Middle frontal gyrus (tissue), 1 donor: ENCODE measurements around the gene POPDC3.

Experiments
- DNase-seq: peaks from one replicate; pipeline ENCODE4 v3.0.0-alpha.2; 2015; ENCODE audit warnings: low spot score; ENCODE audit errors: extremely low spot score

POPDC3 gene

DNA sequence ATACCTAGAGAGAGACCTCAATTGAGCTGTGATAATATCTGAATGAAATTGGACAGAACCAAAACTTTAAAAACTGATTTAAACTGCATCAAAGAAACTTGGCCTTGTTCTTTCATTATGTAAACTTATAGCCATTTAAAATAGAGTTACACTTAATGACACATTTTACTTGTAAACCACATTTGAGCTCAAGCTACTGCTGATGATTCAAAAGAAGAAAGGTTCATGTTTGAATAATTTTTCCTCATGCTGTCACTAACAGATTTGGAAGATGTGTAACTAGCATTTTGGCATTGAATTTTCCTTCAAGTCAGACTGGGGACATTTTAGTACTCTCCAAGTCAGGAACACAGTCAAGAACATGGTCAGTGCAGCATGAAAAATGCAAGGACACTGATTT is 26.9 kb downstream of the POPDC3 start:
- no peak for DNase-seq

- DNase-seq, result no peak
Measured at GRCh38 chr6:105151644-105152043, 28.2 kb downstream of the POPDC3 start.

- no peak for DNase-seq
Measured at GRCh38 chr6:105138141-105138540, 41.7 kb downstream of the POPDC3 start.

- DNase-seq, result no peak
Measured at GRCh38 chr6:105137388-105137787, 42.4 kb downstream of the POPDC3 start.

DNA sequence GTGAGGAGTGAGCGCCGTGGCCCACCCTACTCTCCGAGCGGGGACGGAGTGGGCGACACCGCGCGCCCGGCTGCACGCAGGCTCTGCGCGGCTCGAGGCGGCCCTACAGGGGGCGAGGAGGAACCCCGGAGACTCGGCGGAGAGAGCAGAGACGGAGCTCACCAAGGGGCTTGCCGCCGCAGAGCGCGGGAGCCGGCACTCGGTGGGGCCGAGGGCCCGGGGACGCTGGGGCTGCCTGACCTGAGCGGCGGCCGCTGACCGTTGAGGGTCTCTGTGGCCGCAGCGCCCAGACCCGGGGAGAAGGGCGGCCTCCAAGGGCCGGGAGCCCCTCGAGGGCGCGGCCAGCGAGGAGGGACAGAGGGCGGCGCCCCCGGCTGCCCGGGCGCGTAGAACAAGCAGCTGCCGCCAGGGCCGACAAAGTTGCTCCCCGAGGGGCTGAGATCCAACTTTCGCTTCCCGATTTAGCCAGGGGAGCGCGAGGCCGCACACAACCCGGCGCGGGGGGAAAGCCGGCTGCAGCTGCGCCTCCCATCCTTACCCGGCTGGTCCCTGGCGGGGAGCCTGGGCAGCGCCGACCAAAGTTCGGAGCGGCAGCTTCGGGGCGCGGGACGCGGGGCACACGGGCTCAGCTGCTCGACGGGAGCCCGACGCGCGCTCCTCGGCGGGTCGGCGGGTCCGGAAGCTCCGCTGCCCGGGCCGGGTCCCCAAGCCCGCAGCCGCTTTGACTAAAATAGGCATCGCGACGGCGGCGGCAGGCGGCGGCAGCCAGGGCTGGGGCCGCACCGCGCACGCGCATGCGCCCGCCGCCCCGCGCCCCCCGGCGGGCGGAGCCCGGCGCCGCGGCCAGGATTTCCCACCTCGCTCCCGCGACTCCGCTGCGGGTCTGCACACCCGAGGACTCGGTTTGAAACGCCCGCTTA is 43.1 kb downstream of the POPDC3 start:
- no peak for DNase-seq

DNA sequence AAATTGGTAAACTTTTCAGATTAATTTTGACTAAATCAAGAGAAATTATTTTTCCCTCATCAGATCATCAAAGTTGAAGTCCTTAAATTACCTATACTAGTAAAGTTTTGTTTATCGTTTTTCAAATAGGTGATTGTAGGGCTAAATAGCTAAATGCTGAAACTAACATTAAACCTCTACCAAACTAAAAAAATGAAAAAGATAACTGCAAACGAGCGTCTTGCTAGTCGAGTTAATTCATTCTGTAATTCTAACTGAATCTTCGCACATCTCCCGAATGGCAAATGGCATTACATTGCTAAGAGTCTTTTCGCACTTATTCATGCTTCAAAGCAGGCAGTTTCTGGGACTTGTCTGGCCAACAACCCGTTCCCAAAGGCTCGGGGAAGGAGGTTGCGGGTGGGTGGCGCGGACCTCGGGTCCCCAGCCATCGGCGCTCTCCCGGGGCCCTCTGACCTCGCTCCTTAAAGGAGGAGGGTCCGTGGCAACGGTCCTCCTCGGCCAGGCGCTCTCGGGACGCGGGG is 43.8 kb downstream of the POPDC3 start:
- DNase-seq, result no peak

GRCh38 chr6:105135056-105135455 is 44.8 kb downstream of the POPDC3 start:
- no peak for DNase-seq

DNA sequence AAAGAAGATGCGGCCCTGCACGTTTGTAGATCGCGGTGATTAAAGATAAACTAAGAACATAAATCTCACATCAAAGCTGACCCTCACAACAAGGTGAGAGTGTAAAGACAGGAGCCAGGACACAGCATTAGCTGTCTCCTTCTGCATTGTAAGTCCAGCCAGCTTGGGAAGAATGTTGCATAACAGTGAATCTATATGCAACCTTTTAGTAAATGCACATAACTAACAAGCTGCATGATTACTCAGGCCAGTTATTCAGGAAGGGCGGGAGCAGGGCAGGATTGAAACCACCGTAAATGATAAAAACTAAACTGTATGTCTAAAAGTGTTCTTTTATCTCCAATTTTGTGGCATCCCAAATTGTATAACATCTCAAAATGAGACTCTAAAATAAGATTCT is 57.1 kb downstream of the POPDC3 start:
- no peak for DNase-seq

DNA sequence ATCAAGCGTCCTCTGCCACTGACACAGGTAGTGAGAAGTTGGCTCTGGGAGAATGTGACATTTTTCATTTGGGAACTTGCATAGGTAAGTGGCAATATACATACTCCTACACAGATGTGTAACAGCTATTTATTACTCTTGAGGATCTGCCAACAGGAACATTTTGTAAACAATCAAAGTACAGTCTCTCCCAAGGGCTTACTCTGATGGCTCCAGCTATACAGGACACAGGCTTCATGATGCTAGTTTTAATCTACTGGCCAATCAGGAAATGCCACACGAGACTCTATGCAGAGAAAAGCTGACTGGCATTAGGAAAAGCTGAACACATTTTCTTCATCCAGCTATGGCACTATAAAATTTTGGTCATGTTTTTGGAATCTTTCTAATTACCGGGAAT is 57.8 kb downstream of the POPDC3 start:
- DNase-seq, result no peak

- no peak for DNase-seq
Measured at GRCh38 chr6:105120570-105120969, 59.2 kb downstream of the POPDC3 start.

DNA sequence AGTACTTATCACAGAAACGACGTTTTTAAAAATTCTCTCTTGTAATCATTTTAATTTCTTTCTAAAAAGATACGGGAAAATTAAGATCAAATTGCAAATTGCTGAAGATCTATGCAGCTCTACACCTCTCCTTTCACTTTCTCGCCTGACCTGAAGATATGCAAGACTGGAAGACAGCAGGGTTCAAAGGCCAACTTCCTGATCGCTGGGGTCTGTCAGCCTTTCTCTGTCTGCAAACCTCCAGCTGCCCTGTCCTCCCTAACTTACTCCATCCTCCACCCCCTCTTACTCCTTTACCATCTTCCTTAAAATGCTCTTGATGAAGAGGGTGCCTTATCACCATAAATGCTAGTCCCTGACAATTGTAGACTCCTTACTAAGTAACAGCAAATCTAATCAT is 63.7 kb downstream of the POPDC3 start:
- no peak for DNase-seq

- DNase-seq, result no peak
Measured at GRCh38 chr6:105113422-105113821, 66.4 kb downstream of the POPDC3 start.

DNA sequence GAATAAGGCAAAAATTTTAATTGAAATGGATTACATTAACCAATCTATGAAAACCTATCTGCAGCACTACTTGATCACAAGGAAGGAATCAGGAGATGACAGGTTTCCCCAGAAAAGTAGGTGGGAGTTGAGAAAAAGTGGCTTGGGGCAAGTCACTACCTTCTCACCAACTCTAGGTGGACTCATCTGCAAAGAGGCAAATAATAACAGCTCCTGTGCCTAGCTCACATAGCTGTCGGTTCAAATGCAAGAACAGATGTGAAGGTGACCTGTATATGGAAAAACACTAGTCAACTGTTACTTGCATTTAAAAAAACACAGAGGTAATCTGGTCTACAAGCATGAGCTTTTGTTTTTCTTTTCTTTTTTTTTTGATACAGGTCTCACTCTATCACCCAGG is 67.2 kb downstream of the POPDC3 start:
- DNase-seq, result no peak

DNA sequence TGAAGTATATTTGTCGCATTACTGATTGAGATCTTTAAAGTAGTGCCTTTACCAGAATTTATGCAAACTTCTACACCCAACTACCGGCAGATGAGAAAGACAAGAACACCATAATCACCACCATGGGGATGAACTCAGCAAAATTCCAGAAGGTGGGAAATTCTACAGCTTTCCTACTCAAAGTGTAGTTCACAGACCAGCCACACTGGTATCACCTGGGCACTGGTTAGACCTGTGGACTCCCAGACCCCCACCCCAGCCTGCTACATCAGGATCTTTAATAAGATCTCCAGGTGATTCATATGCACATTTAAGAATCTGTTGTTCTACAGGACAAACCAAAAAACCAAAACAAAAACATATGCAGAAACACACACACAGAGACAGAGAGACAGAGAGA is 67.9 kb downstream of the POPDC3 start:
- DNase-seq, result no peak

DNA sequence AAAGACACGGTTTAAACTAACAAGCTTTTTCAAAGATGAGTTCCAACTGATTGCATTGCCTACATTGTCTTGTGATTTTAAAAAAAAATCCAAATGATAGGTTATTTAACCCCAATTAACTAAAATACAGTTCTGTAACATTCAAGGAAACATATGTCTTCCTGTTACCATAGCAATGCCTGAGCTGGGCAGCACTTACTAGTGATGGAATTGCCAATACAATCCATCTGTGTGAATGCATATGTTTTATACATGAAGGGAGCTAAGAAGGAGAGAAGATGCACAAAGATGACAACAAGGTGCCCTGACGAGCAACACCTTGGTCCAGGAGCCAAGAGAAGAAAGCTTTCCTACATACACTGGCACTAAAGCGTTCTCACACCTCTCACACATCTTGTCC is 68.7 kb downstream of the POPDC3 start:
- DNase-seq, result no peak

GRCh38 chr6:105109955-105110895 is 69.6 kb downstream of the POPDC3 start:
- no peak for DNase-seq

DNA sequence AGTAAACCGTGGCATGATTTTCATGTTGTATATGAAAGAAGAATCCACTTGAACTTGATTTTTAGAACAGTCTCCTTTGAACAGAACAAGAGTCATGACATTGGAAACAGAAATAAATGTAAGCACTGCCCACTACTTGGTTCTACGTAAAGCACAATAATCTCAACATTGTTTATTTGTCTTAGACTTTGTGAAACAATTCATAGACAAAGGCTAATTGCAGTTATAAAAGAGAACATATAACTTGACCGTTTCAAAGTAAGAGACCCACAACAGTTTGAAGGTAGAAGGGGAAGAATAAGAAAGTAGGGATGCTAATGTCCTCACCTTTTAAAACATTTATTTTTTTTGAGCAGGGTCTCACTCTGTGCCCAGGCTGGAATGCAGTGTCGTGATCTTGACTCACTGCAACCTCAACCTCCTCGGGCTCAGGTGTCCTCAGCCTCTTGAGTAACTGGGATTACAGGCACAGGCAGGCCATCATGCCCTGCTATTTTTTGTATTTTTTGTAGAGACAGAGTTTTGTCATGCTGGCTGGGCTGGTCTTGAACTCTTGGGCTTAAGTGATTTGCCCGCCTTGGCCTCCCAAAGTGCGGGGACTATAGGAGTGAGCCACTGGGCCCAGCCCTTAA is 71.1 kb downstream of the POPDC3 start:
- no peak for DNase-seq
